Measurements from ENCODE around the gene UNC5C. TPM values are rescaled to one million over a fixed set of nuclear protein-coding genes. Genes with fewer than 3 reads are reported as not detected.

UNC5C gene
- total and polyA plus RNA-seq, 2 of the 4 experiments (the other 2 are of a cell fraction), result under 0.01 TPM

- Histone ChIP-seq H3K14ac (replicated peaks; ENCODE audit: low read depth, low read length) (no peak overlapping the region), H2AK9ac (replicated peaks; ENCODE audit: low read depth, low read length, poor library complexity) (no peak overlapping the region), H3K9me1 (ENCODE audit: insufficient read depth, low read length) (no peaks in the 10 kb centered on the region), H3K36me3 (ENCODE audit: control insufficient read depth, insufficient read depth, low read length) (no peaks in the 10 kb centered on the region), H3K27ac (ENCODE audit: insufficient read depth, low read length) (no peak overlapping the region), H3K9me3 (ENCODE audit: control insufficient read depth, insufficient read depth, low read length) (no peaks in the 10 kb centered on the region), H2BK5ac (ENCODE audit: low read depth, low read length, poor library complexity, severe bottlenecking) (no peak overlapping the region), H3K18ac (ENCODE audit: low read depth, low read length) (no peak overlapping the region), H3K4me1 (ENCODE audit: control insufficient read depth, insufficient read depth, low read length) (no peaks in the 10 kb centered on the region), H3K4ac (ENCODE audit: low read depth, low read length) (no peak overlapping the region), H2BK20ac (ENCODE audit: low read depth, low read length) (no peak overlapping the region), H3K56ac (ENCODE audit: extremely low read depth, insufficient read depth, low read length) (no peak overlapping the region), H4K91ac (ENCODE audit: insufficient read depth, low read depth, low read length) (no peak overlapping the region), H4K5ac (ENCODE audit: low read depth, low read length) (no peak overlapping the region), H4K20me1 (ENCODE audit: insufficient read depth, low read length) (no peaks in the 10 kb centered on the region), H4K8ac (ENCODE audit: low read depth in 2 of 2, low read length in 2 of 2) (no peak overlapping the region), H3K4me3 (ENCODE audit: insufficient read depth, low read depth, low read length) (no peak overlapping the region), H3K23ac (ENCODE audit: low read depth, low read length) (no peak overlapping the region), H2AK5ac (ENCODE audit: low read depth, low read length) (no peak overlapping the region), H2AFZ (replicated peaks; ENCODE audit: low read length, poor library complexity) (no peak overlapping the region), H3K4me2 (ENCODE audit: low read depth, low read length) (no peak overlapping the region), H2BK15ac (ENCODE audit: low read depth, low read length) (no peak overlapping the region), H3K9ac (ENCODE audit: low read depth, low read length) (no peak overlapping the region), H2BK120ac (ENCODE audit: low read depth, low read length) (no peak overlapping the region), H3K27me3 (ENCODE audit: control insufficient read depth, insufficient read depth, low read length) (no peaks in the 10 kb centered on the region), H3K79me1 (ENCODE audit: low read depth in 1 of 2, low read length in 2 of 2) (no peaks in the 10 kb centered on the region)
- dilution Hi-C loops (cut with HindIII; ENCODE audit: low sequenced_read_pairs, unreplicated experiment) (no loop called here), intact Hi-C loops (cut with micrococcal nuclease) (no loop called here), in situ Hi-C loops (cut with MboI; ENCODE audit: low sequenced_read_pairs) (no loop called here)
- BruUV-seq (replicated peaks), result no TSS peak
- DNase-seq (peak; percentile 6), ATAC-seq (ENCODE audit: low read depth) (peak; percentile 32)
- ChIA-PET CTCF (no interaction called here), POLR2A (ENCODE audit: unreplicated experiment) (no interaction called here)
- TF ChIP-seq ELK1 (IDR thresholded peaks at IDR 0.05; ENCODE audit: borderline replicate concordance, low read depth, low read length), result no peak
- no peak for TF ChIP-seq MAZ (IDR thresholded peaks at IDR 0.05; ENCODE audit: borderline replicate concordance, low read depth, low read length)
- TF ChIP-seq CHD1 (IDR thresholded peaks at IDR 0.05; ENCODE audit: low read depth, low read length), result no peak
- TF ChIP-seq RAD21 (IDR thresholded peaks at IDR 0.05; ENCODE audit: low read length), result no peak
- TF ChIP-seq MAFK (IDR thresholded peaks at IDR 0.05; ENCODE audit: low read depth, low read length), result no peak
- TF ChIP-seq FOS (IDR thresholded peaks at IDR 0.05; ENCODE audit: low read depth, low read length), result no peak
- no peak for TF ChIP-seq NFE2L2 (IDR thresholded peaks at IDR 0.05; ENCODE audit: low read depth, low read length)
- no peak for TF ChIP-seq MXI1 (IDR thresholded peaks at IDR 0.05; ENCODE audit: borderline replicate concordance, low read depth, low read length)
- no peak for TF ChIP-seq CTCF (conservative IDR thresholded peaks at IDR 0.05; ENCODE audit: low read depth, low read length)
- TF ChIP-seq BHLHE40 (IDR thresholded peaks at IDR 0.05; ENCODE audit: low read depth, low read length), result no peak
- TF ChIP-seq POLR2A (IDR thresholded peaks at IDR 0.05; ENCODE audit: low read depth, low read length), result no peak
- TF ChIP-seq RFX5 (IDR thresholded peaks at IDR 0.05; ENCODE audit: low read depth, low read length), result no peak
- TF ChIP-seq SMC3 (IDR thresholded peaks at IDR 0.05; ENCODE audit: low read depth, low read length), result no peak
- TF ChIP-seq USF2 (IDR thresholded peaks at IDR 0.05; ENCODE audit: low read depth, low read length), result no peak
- no peak for TF ChIP-seq CEBPB (IDR thresholded peaks at IDR 0.05; ENCODE audit: low read depth, low read length)
- TF ChIP-seq RCOR1 (IDR thresholded peaks at IDR 0.05; ENCODE audit: insufficient replicate concordance, low read length), result no peak
Measured at GRCh38 chr4:95263391-95263790, 285.4 kb downstream of the UNC5C start.
